Measurements from ENCODE around the gene PSMA7. TPM values are rescaled to one million over a fixed set of nuclear protein-coding genes. Genes with fewer than 3 reads are reported as not detected.

Gene PSMA7
- polyA plus RNA-seq, 1 experiment: 478 TPM

DNA sequence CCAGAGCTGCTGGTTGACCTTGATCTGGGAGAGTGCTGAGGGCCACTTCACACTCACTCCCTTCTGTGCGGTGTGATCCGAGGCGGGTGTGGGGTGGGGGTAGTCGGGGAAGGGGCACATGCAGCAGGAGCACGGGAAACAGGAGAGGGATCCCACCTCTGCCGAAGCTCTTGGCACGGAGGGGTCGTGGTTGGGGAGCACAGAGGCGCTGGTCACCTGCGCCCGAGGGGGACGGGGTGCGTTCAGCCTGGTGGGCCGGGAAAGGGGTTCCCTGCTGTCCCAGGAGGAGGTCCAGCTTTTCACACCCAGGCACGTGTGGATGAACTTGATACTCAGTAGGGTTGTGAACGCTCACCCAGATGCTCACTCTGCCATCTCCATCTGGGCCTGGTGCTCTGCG, 17.7 kb upstream of the PSMA7 start:
- POLR2A ChIA-PET: no interaction called here
- peaks cover 31% of the 10 kb centered on the region for H3K36me3 ChIP-seq (ENCODE audit: control insufficient read depth, insufficient read depth, low read length)
- CTCF ChIA-PET: no interaction called here
- no peaks in the 10 kb centered on the region for H3K27me3 ChIP-seq (ENCODE audit: control insufficient read depth, insufficient read depth, low read length)
- TF ChIP-seq, protein P1, sequence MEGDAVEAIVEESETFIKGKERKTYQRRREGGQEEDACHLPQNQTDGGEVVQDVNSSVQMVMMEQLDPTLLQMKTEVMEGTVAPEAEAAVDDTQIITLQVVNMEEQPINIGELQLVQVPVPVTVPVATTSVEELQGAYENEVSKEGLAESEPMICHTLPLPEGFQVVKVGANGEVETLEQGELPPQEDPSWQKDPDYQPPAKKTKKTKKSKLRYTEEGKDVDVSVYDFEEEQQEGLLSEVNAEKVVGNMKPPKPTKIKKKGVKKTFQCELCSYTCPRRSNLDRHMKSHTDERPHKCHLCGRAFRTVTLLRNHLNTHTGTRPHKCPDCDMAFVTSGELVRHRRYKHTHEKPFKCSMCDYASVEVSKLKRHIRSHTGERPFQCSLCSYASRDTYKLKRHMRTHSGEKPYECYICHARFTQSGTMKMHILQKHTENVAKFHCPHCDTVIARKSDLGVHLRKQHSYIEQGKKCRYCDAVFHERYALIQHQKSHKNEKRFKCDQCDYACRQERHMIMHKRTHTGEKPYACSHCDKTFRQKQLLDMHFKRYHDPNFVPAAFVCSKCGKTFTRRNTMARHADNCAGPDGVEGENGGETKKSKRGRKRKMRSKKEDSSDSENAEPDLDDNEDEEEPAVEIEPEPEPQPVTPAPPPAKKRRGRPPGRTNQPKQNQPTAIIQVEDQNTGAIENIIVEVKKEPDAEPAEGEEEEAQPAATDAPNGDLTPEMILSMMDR (IDR thresholded peaks at IDR 0.05; ENCODE audit: insufficient read depth, low read depth, low read length): no peak
- no peak overlapping the region for H3K4me3 ChIP-seq (ENCODE audit: low read depth, low read length)
- no peak for DNase-seq (ENCODE audit: low read depth)

DNA sequence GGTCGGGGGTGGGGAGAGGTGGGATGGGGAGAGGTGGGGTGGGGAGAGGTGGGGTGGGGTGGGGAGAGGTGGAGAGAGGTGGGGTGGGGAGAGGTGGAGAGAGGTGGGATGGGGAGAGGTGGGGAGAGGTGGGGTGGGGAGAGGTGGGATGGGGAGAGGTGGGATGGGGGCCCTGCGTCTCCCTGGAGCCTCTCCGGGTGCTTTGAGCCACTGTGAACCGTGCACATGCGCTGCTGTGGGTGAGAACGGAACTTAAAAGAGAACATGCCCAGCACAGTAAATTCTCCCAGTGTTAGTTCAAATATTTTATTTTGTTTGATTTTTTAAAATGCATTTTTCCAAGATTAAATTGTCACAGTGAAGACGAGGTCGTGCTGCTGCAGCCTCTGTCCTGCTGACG, 17.1 kb upstream of the PSMA7 start:
- Histone ChIP-seq H3K36me3 (ENCODE audit: control insufficient read depth, insufficient read depth, low read length) (peaks cover 27% of the 10 kb centered on the region), H3K4me3 (ENCODE audit: low read depth, low read length) (no peak overlapping the region), H3K27me3 (ENCODE audit: control insufficient read depth, insufficient read depth, low read length) (no peaks in the 10 kb centered on the region)
- DNase-seq (ENCODE audit: low read depth): no peak
- CTCF ChIA-PET: no interaction called here
- POLR2A ChIA-PET: no interaction called here
- TF ChIP-seq, protein P1 (IDR thresholded peaks at IDR 0.05; ENCODE audit: insufficient read depth, low read depth, low read length): no peak

DNA sequence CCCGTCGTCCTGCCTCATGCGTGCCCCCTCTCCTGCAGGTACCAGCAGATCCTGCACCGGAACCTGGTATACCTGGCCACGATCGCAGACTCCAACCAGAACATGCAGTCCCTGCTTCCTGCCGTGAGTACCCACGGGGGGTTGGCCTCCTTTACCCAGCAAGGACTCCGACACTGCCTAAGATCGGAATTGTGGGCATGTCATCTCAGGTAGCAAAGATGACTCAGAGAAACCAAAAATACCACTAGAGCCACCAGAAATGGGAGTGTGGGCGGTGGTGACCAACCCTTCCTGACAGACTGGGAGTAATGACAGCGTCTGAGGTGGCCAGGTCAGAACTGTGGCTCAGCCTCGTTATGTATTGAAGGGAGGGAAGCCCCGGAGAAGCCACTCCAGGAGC, 16.6 kb upstream of the PSMA7 start:
- ChIA-PET POLR2A (no interaction called here), CTCF (no interaction called here)
- TF ChIP-seq, protein P1 (IDR thresholded peaks at IDR 0.05; ENCODE audit: insufficient read depth, low read depth, low read length): no peak
- Histone ChIP-seq H3K27me3 (ENCODE audit: control insufficient read depth, insufficient read depth, low read length) (no peaks in the 10 kb centered on the region), H3K36me3 (ENCODE audit: control insufficient read depth, insufficient read depth, low read length) (peaks cover 24% of the 10 kb centered on the region), H3K4me3 (ENCODE audit: low read depth, low read length) (no peak overlapping the region)
- DNase-seq (ENCODE audit: low read depth): no peak

DNA sequence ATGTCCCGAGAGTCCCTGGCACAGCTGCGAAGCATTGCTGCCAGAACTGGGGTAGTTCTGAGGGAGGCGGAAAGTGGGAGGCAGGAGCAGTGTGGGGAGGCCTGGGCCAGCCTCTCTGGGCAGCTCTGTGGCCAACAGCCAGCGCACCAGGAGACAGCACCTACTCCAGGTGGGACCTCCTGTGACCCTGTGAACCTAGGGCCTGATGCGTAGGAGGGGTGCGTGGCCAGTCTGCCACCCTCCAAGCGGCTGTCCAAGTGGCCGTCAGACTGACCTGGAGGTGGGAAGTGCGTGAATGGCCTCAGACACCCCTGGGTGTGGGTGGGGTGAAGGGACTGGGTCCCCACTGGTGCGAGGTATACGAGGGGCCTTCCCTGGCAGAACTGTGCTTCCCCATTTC, 15.9 kb upstream of the PSMA7 start:
- ChIA-PET POLR2A (no interaction called here), CTCF (interaction anchor here (0.6 kb wide), 1 partner anchor 26 kb away, joined by 4 read pairs; no protein-coding TSS in a partner anchor)
- no peak for DNase-seq (ENCODE audit: low read depth)
- H3K36me3 ChIP-seq (ENCODE audit: control insufficient read depth, insufficient read depth, low read length): peaks cover 19% of the 10 kb centered on the region
- H3K4me3 ChIP-seq (ENCODE audit: low read depth, low read length): no peak overlapping the region
- H3K27me3 ChIP-seq (ENCODE audit: control insufficient read depth, insufficient read depth, low read length): no peaks in the 10 kb centered on the region
- TF ChIP-seq, protein P1 (IDR thresholded peaks at IDR 0.05; ENCODE audit: insufficient read depth, low read depth, low read length): no peak

DNA sequence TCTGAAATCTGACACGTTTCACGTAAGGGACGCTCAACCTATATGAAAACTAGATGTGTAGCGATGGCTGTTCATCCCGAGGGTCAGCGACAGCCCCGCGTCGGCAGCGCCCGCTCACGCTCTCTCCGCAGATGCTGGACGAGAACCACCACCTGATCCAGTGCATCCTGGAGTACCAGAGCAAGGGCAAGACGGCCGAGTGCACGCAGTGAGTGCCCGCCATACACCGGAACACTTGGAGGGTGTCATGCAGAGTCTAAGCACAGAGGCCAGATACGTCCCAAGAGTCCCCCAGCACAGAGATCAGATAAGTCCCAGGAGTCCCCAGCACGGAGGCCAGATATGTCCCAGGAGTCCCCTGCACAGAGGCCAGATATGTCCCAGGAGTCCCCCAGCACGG, 15.3 kb upstream of the PSMA7 start:
- TF ChIP-seq, protein P1 (IDR thresholded peaks at IDR 0.05; ENCODE audit: insufficient read depth, low read depth, low read length): no peak
- Histone ChIP-seq H3K36me3 (ENCODE audit: control insufficient read depth, insufficient read depth, low read length) (peaks cover 18% of the 10 kb centered on the region), H3K4me3 (ENCODE audit: low read depth, low read length) (no peak overlapping the region), H3K27me3 (ENCODE audit: control insufficient read depth, insufficient read depth, low read length) (no peaks in the 10 kb centered on the region)
- POLR2A ChIA-PET: no interaction called here
- DNase-seq (ENCODE audit: low read depth): no peak
- CTCF ChIA-PET: interaction anchor here (0.6 kb wide), 1 partner anchor 26 kb away, joined by 4 read pairs; no protein-coding TSS in a partner anchor

All from BJ (cell line).